HepG2 (cell line): ENCODE data around the gene BICDL1. TPM values are rescaled to one million over a fixed set of nuclear protein-coding genes. Genes with fewer than 3 reads are reported as not detected.

Source experiments
- ARNT ChIP-seq: fragments of 450-650 bp; IDR thresholded peaks from 2 replicates; pipeline ENCODE4 v1.6.1; 2017
- CSRNP2 ChIP-seq: sonication (generic); formaldehyde crosslinking; conservative IDR thresholded peaks from 2 replicates; pipeline ENCODE4 v1.8.0; 2022; ENCODE audit warnings: low read depth, missing genetic modification reagents
- ELF3 ChIP-seq: IDR thresholded peaks from 2 replicates; pipeline ENCODE4 v1.6.1; 2016; ENCODE audit warnings: missing genetic modification reagents, missing compliant biosample characterization
- ETV5 ChIP-seq: IDR thresholded peaks from 2 replicates; pipeline ENCODE4 v1.6.1; 2018; ENCODE audit warnings: missing biosample characterization, missing genetic modification reagents, inconsistent platforms, borderline replicate concordance
- FOXM1 ChIP-seq: sonication (generic); formaldehyde crosslinking; IDR thresholded peaks from 2 replicates; pipeline ENCODE4 v1.5.0; 2020; ENCODE audit warnings: missing genetic modification reagents
- GATA4 ChIP-seq: sonication (generic); IDR thresholded peaks from 2 replicates; pipeline ENCODE4 v1.6.1; 2016; ENCODE audit warnings: antibody characterized with exemption, low read depth, borderline replicate concordance
- KAT7 ChIP-seq: IDR thresholded peaks from 2 replicates; pipeline ENCODE4 v1.6.1; 2018; ENCODE audit warnings: borderline replicate concordance, missing compliant biosample characterization
- MXI1 ChIP-seq: IDR thresholded peaks from 3 replicates; pipeline ENCODE4 v1.6.1; 2012; ENCODE audit warnings: low read depth, low read length, inconsistent platforms, borderline replicate concordance
- NFE2 ChIP-seq: sonication (generic); formaldehyde crosslinking; IDR thresholded peaks from 2 replicates; pipeline ENCODE4 v1.4.0; 2020; ENCODE audit warnings: missing genetic modification reagents
- NFIB ChIP-seq: sonication (generic); formaldehyde crosslinking; IDR thresholded peaks from 2 replicates; pipeline ENCODE4 v1.9.0; 2021; ENCODE audit warnings: missing genetic modification reagents, mild to moderate bottlenecking, borderline replicate concordance
- NR2F6 ChIP-seq, 2 experiments: IDR thresholded peaks; 2 replicates each; pipeline ENCODE4 v1.6.1; 2016; ENCODE audit warnings: antibody characterized with exemption in 1 of 2, mild to moderate bottlenecking in 1 of 2
- PCBP1 ChIP-seq: fragments of 200-400 bp; formaldehyde crosslinking; IDR thresholded peaks from 2 replicates; pipeline ENCODE4 v1.6.1; 2017; ENCODE audit warnings: mild to moderate bottlenecking, low read depth, low read length, borderline replicate concordance
- RFX1 ChIP-seq: fragments of 450-650 bp; IDR thresholded peaks from 2 replicates; pipeline ENCODE4 v1.6.1; 2017
- RXRA ChIP-seq: sonication (generic); formaldehyde crosslinking; IDR thresholded peaks from 2 replicates; pipeline ENCODE4 v1.5.1; 2020; ENCODE audit warnings: missing genetic modification reagents
- SIX4 ChIP-seq: sonication (generic); formaldehyde crosslinking; IDR thresholded peaks from 2 replicates; pipeline ENCODE4 v1.4.0; 2020; ENCODE audit warnings: missing genetic modification reagents
- SMAD1 ChIP-seq: sonication (generic); formaldehyde crosslinking; IDR thresholded peaks from 2 replicates; pipeline ENCODE4 v1.4.0; 2020; ENCODE audit warnings: missing genetic modification reagents, low read depth, mild to moderate bottlenecking, borderline replicate concordance
- SOX5 ChIP-seq: IDR thresholded peaks from 2 replicates; pipeline ENCODE4 v1.6.1; 2016; ENCODE audit warnings: borderline replicate concordance
- STAG1 ChIP-seq: sonication (generic); formaldehyde crosslinking; IDR thresholded peaks from 2 replicates; pipeline ENCODE4 v1.4.0; 2020; ENCODE audit warnings: missing genetic modification reagents
- TRIM24 ChIP-seq: sonication (generic); formaldehyde crosslinking; IDR thresholded peaks from 2 replicates; pipeline ENCODE4 v1.8.0; 2022; ENCODE audit warnings: mild to moderate bottlenecking, missing genetic modification reagents
- XBP1 ChIP-seq: sonication (generic); formaldehyde crosslinking; IDR thresholded peaks from 2 replicates; pipeline ENCODE4 v1.5.0; 2020; ENCODE audit warnings: missing genetic modification reagents
- ZBTB37 ChIP-seq: sonication (generic); formaldehyde crosslinking; IDR thresholded peaks from 2 replicates; pipeline ENCODE4 v1.4.0; 2020; ENCODE audit warnings: mild to moderate bottlenecking, missing genetic modification reagents
- ZFP90 ChIP-seq: sonication (generic); formaldehyde crosslinking; IDR thresholded peaks from 2 replicates; pipeline ENCODE4 v1.8.0; 2022; ENCODE audit warnings: missing genetic modification reagents, mild to moderate bottlenecking, inconsistent platforms, borderline replicate concordance
- ZMYM4 ChIP-seq: sonication (generic); formaldehyde crosslinking; IDR thresholded peaks from 2 replicates; pipeline ENCODE4 v1.8.1; 2023; ENCODE audit warnings: mild to moderate bottlenecking, missing genetic modification reagents
- ZNF256 ChIP-seq: sonication (generic); formaldehyde crosslinking; conservative IDR thresholded peaks from 2 replicates; pipeline ENCODE4 v1.4.0; 2020; ENCODE audit warnings: missing genetic modification reagents
- ZNF333 ChIP-seq: sonication (generic); formaldehyde crosslinking; IDR thresholded peaks from 2 replicates; pipeline ENCODE4 v1.4.0; 2020; ENCODE audit warnings: mild to moderate bottlenecking, missing genetic modification reagents, borderline replicate concordance
- ZNF354B ChIP-seq: sonication (generic); formaldehyde crosslinking; IDR thresholded peaks from 2 replicates; pipeline ENCODE4 v1.8.0; 2022; ENCODE audit warnings: mild to moderate bottlenecking, missing genetic modification reagents
- ZNF512 ChIP-seq: sonication (generic); formaldehyde crosslinking; IDR thresholded peaks from 2 replicates; pipeline ENCODE4 v1.4.0; 2020; ENCODE audit warnings: mild to moderate bottlenecking, missing genetic modification reagents
- ZNF879 ChIP-seq: sonication (generic); formaldehyde crosslinking; IDR thresholded peaks from 2 replicates; pipeline ENCODE4 v1.8.1; 2023; ENCODE audit warnings: missing genetic modification reagents
- ZSCAN22 ChIP-seq: sonication (generic); formaldehyde crosslinking; IDR thresholded peaks from 2 replicates; pipeline ENCODE4 v1.4.0; 2020; ENCODE audit warnings: mild to moderate bottlenecking, missing genetic modification reagents
- polyA plus RNA-seq, 8 experiments: library from polyadenylated mRNA; depleted of rRNA in 3 of 8; stranded (reverse) in 7 of 8; unstranded in 1 of 8; fragments of >200 nt; fragmentation: Illumina TruSeq in 4 of 8; extraction: Trizol in 4 of 8; gene quantifications; 2 replicates each; pipeline versions ENCODE4 v1.2.1 to v1.2.3, GENCODE V29; 2011 to 2016; ENCODE audit warnings: low read depth in 4 of 8, missing spikeins in 1 of 8, mixed read lengths in 1 of 8; ENCODE audit not compliant: insufficient read depth in 1 of 8
- total RNA-seq, 5 experiments: library from RNA; depleted of rRNA; stranded (reverse); fragments of >200 nt; fragmentation: Illumina TruSeq; extraction: Trizol; gene quantifications; 2 replicates each; pipeline ENCODE4 v1.2.3, GENCODE V29; 2016; ENCODE audit warnings: low read depth in 1 of 5

Gene BICDL1
- total and polyA plus RNA-seq, 2 of the 13 experiments (the other 11 are each of a cell fraction or from before 2014, with no cell fraction given), result 3.6 to 9.7 TPM

DNA sequence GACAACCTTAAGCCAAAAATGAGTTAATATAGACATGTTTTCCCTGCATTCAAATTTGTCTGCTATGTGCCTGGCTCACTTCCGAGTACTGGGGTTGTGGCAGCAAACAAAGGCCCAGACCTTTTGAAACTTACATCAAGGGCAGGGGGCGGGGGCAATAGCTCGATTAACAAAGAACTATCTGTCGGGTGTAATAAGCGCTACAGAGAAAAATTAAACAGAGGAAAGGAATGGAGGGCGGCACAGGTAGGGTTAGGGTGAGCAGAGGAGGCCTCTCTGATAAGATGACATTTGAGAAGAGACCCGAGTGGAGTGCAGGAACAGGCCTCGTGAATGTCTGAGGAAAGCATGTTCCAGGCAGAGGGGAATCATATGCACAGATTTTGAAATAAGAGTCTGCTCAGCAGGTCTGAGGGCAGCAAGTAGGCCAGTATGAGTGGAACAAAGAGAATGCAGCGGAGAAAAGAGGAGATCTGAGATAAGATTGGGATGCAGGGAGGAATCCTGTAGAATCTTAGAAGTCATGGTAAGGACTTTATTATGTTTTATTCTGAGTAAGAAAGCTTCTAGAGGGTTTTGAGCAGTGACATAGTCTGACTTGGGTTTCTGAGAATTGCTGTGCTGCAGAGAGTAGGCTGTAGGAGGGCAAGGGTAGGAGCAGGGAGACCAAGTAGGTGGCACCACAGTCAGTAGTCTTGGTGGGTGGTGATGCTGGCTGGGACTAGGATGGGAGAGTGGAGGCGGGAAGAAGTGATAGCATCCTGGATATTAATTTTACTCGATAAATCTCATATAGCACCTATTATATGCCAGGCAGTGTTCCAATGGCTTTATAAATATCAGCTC is 52.6 kb downstream of the BICDL1 start (continued):
- peak; percentile 59; the same call in 1 of the 2 replicates for TF ChIP-seq ETV5
- no peak for TF ChIP-seq MXI1
- TF ChIP-seq PCBP1, result no peak
- no peak for TF ChIP-seq ZBTB37
- TF ChIP-seq ZNF256, result 0 out of 2 replicates have a peak, but pooled peaks have one; percentile 26
- TF ChIP-seq GATA4, result no peak
- TF ChIP-seq ARNT, result no peak
- no peak for TF ChIP-seq FOXM1 (CRISPR knock-in tag)
- TF ChIP-seq SMAD1 (CRISPR knock-in tag), result no peak
- peak; percentile 51 for TF ChIP-seq NR2F6 (IDR thresholded peaks at IDR 0.05)
- TF ChIP-seq NR2F6 (CRISPR knock-in tag; IDR thresholded peaks at IDR 0.05), result peak; percentile 34; the same call in 1 of the 2 replicates
- TF ChIP-seq ZSCAN22, result no peak
- no peak for TF ChIP-seq TRIM24 (CRISPR knock-in tag)
- TF ChIP-seq ZMYM4 (CRISPR knock-in tag), result peak; percentile 38
- TF ChIP-seq CSRNP2 (CRISPR knock-in tag), result no peak
- TF ChIP-seq ZNF354B (CRISPR knock-in tag), result no peak
- TF ChIP-seq RFX1, result no peak
- no peak for TF ChIP-seq XBP1 (CRISPR knock-in tag)
- TF ChIP-seq NFE2 (CRISPR knock-in tag), result no peak
- TF ChIP-seq ZNF512 (CRISPR knock-in tag), result no peak
- no peak for TF ChIP-seq STAG1 (CRISPR knock-in tag)
- no peak for TF ChIP-seq KAT7
- TF ChIP-seq RXRA (CRISPR knock-in tag), result no peak; the same call in 1 of the 2 replicates
- TF ChIP-seq ZNF333, result no peak
- TF ChIP-seq ZNF879, result no peak
- TF ChIP-seq SOX5 (CRISPR knock-in tag), result peak; percentile 74; the same call in 1 of the 2 replicates
- TF ChIP-seq SIX4 (CRISPR knock-in tag), result peak; percentile 77; the same call in 1 of the 2 replicates
- 0 out of 2 replicates have a peak, but pooled peaks have one; percentile 32 for TF ChIP-seq ELF3 (CRISPR knock-in tag)
- no peak for TF ChIP-seq NFIB (CRISPR knock-in tag)
- TF ChIP-seq ZFP90 (CRISPR knock-in tag), result no peak
